H1 (cell line): Measurements from ENCODE around the gene CLIC1.

ENCODE experiments used
- CBX8 ChIP-seq: fragments of 300-800, 300-1000 bp; sonication (generic); IDR thresholded peaks from 2 replicates; pipeline ENCODE4 v1.7.1; 2016; ENCODE audit warnings: low read depth, low read length, borderline replicate concordance
- POLR2A ChIP-seq, 2 experiments: IDR thresholded peaks; 1 replicate in 1 of 2; 2 replicates in 1 of 2; pipeline ENCODE4 v1.6.1; 2011; ENCODE audit warnings: low read depth in 2 of 2, low read length in 2 of 2, mild to moderate bottlenecking in 2 of 2; ENCODE audit errors: control extremely low read depth in 1 of 2
- RAD21 ChIP-seq, 2 experiments: IDR thresholded peaks in 1 of 2; conservative IDR thresholded peaks in 1 of 2; 2 replicates each; pipeline ENCODE4 v1.6.1; 2011; ENCODE audit warnings: low read depth in 2 of 2, low read length in 2 of 2, improper control_type of control experiment in 1 of 2, inconsistent platforms in 1 of 2, mild to moderate bottlenecking in 1 of 2, moderate library complexity in 1 of 2
- TF ChIP-seq, protein P1 (sequence below), 3 experiments: IDR thresholded peaks; 1 replicate in 2 of 3; 2 replicates in 1 of 3; pipeline versions ENCODE4 v1.5.1 to v1.6.1; 2011; ENCODE audit warnings: low read length in 3 of 3, mild to moderate bottlenecking in 3 of 3, inconsistent platforms in 2 of 3, low read depth in 1 of 3, moderate library complexity in 1 of 3; ENCODE audit not compliant: insufficient read depth in 1 of 3; ENCODE audit errors: control extremely low read depth in 1 of 3
- TF ChIP-seq, protein P2 (sequence below): IDR thresholded peaks from 2 replicates; pipeline ENCODE4 v1.6.1; 2012; ENCODE audit warnings: low read length, inconsistent platforms

DNA sequence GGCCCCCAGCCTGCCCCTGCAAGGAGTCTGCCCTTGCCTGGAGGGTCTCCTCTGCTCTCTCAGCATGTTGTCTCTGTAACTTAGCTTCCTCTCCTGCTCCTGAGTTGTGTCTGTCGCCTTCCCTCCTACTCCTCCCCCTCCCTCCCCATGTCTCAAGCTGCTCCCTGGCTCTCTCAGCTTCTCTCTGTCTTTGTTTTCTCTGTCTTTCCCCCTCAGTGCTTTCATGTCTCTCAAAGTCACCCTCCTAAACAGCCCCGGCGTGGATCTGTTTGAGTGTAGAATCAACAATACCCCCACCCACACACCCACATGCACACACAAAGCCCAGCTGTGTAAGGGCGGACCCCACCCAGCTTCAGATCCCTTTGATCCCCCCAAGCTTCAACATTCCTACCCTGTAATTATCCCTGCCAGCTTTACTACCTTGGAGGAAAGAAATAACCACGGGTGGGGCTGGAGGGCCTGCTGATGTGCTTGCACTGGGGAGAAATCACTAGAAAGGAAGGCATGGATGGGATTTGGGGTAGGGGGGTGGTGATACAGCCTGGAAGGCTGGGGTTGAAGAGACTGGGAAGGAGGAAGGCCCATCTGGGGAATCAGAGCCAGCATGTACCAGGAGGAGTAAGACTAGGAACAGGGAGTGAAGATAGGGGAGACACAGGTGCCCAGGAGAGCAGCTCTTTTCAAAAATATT, 22.2 kb downstream of the CLIC1 start:
- TF ChIP-seq, protein P1, sequence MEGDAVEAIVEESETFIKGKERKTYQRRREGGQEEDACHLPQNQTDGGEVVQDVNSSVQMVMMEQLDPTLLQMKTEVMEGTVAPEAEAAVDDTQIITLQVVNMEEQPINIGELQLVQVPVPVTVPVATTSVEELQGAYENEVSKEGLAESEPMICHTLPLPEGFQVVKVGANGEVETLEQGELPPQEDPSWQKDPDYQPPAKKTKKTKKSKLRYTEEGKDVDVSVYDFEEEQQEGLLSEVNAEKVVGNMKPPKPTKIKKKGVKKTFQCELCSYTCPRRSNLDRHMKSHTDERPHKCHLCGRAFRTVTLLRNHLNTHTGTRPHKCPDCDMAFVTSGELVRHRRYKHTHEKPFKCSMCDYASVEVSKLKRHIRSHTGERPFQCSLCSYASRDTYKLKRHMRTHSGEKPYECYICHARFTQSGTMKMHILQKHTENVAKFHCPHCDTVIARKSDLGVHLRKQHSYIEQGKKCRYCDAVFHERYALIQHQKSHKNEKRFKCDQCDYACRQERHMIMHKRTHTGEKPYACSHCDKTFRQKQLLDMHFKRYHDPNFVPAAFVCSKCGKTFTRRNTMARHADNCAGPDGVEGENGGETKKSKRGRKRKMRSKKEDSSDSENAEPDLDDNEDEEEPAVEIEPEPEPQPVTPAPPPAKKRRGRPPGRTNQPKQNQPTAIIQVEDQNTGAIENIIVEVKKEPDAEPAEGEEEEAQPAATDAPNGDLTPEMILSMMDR (IDR thresholded peaks at IDR 0.05; ENCODE audit: control extremely low read depth in 1 of 3, insufficient read depth in 1 of 3, low read depth in 1 of 3, low read length in 3 of 3) = no peak
- TF ChIP-seq POLR2A (IDR thresholded peaks at IDR 0.05; ENCODE audit: control extremely low read depth in 1 of 2, low read depth in 2 of 2, low read length in 2 of 2) (no peak), CBX8 (no peak), RAD21 (IDR thresholded peaks at IDR 0.05 in 1 of 2, conservative IDR thresholded peaks at IDR 0.05 in 1 of 2; ENCODE audit: low read depth in 2 of 2, low read length in 2 of 2) (no peak)
- TF ChIP-seq, protein P2, sequence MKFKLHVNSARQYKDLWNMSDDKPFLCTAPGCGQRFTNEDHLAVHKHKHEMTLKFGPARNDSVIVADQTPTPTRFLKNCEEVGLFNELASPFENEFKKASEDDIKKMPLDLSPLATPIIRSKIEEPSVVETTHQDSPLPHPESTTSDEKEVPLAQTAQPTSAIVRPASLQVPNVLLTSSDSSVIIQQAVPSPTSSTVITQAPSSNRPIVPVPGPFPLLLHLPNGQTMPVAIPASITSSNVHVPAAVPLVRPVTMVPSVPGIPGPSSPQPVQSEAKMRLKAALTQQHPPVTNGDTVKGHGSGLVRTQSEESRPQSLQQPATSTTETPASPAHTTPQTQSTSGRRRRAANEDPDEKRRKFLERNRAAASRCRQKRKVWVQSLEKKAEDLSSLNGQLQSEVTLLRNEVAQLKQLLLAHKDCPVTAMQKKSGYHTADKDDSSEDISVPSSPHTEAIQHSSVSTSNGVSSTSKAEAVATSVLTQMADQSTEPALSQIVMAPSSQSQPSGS = no peak
